ENCODE results near the gene USP4.
"Not testable (repeated sequence)": the region's sequence is repeated elsewhere in the genome, so short reads cannot be mapped to it uniquely, and the experiment has no call there.

The USP4 gene

DNA sequence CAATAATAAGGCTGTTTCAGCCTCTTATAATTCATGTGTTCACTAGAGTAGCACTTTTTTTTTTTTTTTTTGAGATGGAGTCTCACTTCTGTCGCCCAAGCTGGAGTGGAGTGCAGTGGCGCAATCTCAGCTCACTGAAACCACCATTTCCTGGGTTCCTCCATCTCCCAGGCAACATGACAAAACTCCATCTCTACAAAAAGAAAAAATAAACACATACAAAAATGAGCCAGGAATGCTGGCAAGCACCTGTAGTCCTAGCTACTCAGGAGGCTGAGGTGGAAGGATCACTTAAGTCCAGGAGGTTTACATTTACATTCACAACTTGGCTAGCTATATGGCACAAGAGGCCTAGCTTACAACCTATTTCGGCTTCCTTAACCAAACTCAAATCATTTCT is 6.8 kb downstream of the USP4 start:
- no peak for TF ChIP-seq EZH2 (IDR thresholded peaks at IDR 0.05; ENCODE audit: borderline replicate concordance, low read length)
- TF ChIP-seq, protein P1, sequence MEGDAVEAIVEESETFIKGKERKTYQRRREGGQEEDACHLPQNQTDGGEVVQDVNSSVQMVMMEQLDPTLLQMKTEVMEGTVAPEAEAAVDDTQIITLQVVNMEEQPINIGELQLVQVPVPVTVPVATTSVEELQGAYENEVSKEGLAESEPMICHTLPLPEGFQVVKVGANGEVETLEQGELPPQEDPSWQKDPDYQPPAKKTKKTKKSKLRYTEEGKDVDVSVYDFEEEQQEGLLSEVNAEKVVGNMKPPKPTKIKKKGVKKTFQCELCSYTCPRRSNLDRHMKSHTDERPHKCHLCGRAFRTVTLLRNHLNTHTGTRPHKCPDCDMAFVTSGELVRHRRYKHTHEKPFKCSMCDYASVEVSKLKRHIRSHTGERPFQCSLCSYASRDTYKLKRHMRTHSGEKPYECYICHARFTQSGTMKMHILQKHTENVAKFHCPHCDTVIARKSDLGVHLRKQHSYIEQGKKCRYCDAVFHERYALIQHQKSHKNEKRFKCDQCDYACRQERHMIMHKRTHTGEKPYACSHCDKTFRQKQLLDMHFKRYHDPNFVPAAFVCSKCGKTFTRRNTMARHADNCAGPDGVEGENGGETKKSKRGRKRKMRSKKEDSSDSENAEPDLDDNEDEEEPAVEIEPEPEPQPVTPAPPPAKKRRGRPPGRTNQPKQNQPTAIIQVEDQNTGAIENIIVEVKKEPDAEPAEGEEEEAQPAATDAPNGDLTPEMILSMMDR (IDR thresholded peaks at IDR 0.05; ENCODE audit: low read length): no peak
- no peak overlapping the region for H3K9ac ChIP-seq (ENCODE audit: low read length)
- no peaks in the 10 kb centered on the region for H3K9me3 ChIP-seq (ENCODE audit: low read length)
- H3K27ac ChIP-seq (ENCODE audit: low read depth, low read length, poor library complexity, severe bottlenecking): no peak overlapping the region
- no peak overlapping the region for H3K4me3 ChIP-seq (ENCODE audit: low read depth, low read length, poor library complexity, severe bottlenecking)
- H3K27me3 ChIP-seq (ENCODE audit: insufficient read depth, low read length): no peaks in the 10 kb centered on the region
- no peaks in the 10 kb centered on the region for H3F3A ChIP-seq (ENCODE audit: insufficient read depth, low read length)
- H2AFZ ChIP-seq (ENCODE audit: low read length): no peak overlapping the region
- H3K4me2 ChIP-seq (ENCODE audit: low read length): no peak overlapping the region
- peaks cover 11% of the 10 kb centered on the region for H3K79me2 ChIP-seq (ENCODE audit: insufficient read depth, low read length)
- no peaks in the 10 kb centered on the region for H4K20me1 ChIP-seq (ENCODE audit: insufficient read depth, low read length)
- peaks cover 79% of the 10 kb centered on the region for H3K36me3 ChIP-seq (ENCODE audit: insufficient read depth, low read length)
- peaks cover 2% of the 10 kb centered on the region for H3K4me1 ChIP-seq (ENCODE audit: insufficient read depth, low read length, severe bottlenecking)
- H3K9me2 ChIP-seq (ENCODE audit: low read depth, low read length): no peaks in the 10 kb centered on the region

DNA sequence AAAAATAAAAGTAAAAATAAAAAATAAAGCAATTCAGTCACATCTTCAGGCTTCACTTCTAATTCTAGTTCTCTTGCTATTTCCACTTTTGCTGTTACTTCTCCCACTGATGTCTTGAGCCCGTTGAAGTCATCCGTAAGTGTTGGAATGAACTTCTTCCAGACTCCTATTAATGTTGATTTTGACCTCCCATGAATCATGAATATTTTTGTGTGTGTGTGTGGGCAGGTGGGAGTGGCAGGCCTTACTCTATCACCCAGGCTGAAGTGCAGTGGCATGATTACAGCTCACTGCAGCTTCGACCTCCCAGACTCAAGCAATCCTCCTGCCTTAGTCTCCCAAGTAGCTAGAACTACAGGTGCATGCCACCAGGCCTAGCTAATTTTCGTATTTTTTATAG is 10.7 kb downstream of the USP4 start:
- TF ChIP-seq, protein P1 (IDR thresholded peaks at IDR 0.05; ENCODE audit: low read length): no peak
- TF ChIP-seq EZH2 (IDR thresholded peaks at IDR 0.05; ENCODE audit: borderline replicate concordance, low read length): no peak
- Histone ChIP-seq H3K9me3 (ENCODE audit: low read length) (no peaks in the 10 kb centered on the region), H3K27ac (ENCODE audit: low read depth, low read length, poor library complexity, severe bottlenecking) (no peak overlapping the region), H3K4me1 (ENCODE audit: insufficient read depth, low read length, severe bottlenecking) (no peaks in the 10 kb centered on the region), H3K9ac (ENCODE audit: low read length) (no peak overlapping the region), H3K36me3 (ENCODE audit: insufficient read depth, low read length) (peaks cover 87% of the 10 kb centered on the region), H3K9me2 (ENCODE audit: low read depth, low read length) (no peaks in the 10 kb centered on the region), H3K4me2 (ENCODE audit: low read length) (no peak overlapping the region), H3K4me3 (ENCODE audit: low read depth, low read length, poor library complexity, severe bottlenecking) (no peak overlapping the region), H3K27me3 (ENCODE audit: insufficient read depth, low read length) (no peaks in the 10 kb centered on the region), H3F3A (ENCODE audit: insufficient read depth, low read length) (no peaks in the 10 kb centered on the region), H4K20me1 (ENCODE audit: insufficient read depth, low read length) (no peaks in the 10 kb centered on the region), H3K79me2 (ENCODE audit: insufficient read depth, low read length) (no peaks in the 10 kb centered on the region), H2AFZ (ENCODE audit: low read length) (no peak overlapping the region)

DNA sequence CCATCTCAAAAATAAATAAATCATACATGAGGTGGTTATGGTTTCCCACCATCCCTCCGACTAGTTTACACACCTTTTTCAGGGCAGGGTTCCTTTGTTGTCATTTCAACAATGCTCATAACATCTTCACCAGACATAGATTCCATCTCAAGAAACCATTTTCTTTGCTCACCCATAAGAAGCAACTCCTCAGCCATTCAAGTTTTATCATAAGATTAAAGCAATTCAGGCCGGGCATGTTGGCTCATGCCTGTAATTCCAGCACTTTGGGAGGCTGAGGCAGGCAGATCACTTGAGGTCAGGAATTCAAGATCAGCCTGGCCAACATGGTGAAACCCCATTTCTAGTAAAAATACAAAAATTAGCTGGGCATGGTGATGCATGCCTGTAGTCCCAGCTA is 11.5 kb downstream of the USP4 start:
- not testable (repeated sequence) for H3K9me3 ChIP-seq (ENCODE audit: low read length); H3F3A ChIP-seq (ENCODE audit: insufficient read depth, low read length)
- H3K36me3 ChIP-seq (ENCODE audit: insufficient read depth, low read length): peaks cover 87% of the 10 kb centered on the region

DNA sequence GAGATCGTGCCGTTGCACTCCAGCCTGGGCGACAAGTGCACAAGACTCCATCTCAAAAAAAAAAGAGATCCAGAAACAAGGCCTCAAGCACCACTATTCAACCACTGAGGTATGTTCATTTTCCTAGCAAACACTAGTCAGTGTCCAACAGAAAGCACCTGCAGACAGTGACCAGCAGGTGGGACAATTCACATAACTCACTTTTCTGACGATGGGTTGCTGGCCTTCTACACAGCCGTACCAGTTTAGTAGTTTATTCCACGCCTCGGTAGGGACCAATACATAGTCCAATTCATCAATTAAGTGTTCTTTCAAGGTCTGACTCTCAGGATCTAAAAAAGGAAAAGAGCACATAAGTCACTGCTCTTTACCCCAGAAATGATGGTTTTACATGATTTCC is 12.4 kb downstream of the USP4 start:
- TF ChIP-seq EZH2 (IDR thresholded peaks at IDR 0.05; ENCODE audit: borderline replicate concordance, low read length): no peak
- TF ChIP-seq, protein P1 (IDR thresholded peaks at IDR 0.05; ENCODE audit: low read length): peak; percentile 25; the same call in 1 of the 2 replicates
- no peak overlapping the region for H3K4me3 ChIP-seq (ENCODE audit: low read depth, low read length, poor library complexity, severe bottlenecking)
- no peaks in the 10 kb centered on the region for H3F3A ChIP-seq (ENCODE audit: insufficient read depth, low read length)
- H3K4me1 ChIP-seq (ENCODE audit: insufficient read depth, low read length, severe bottlenecking): no peaks in the 10 kb centered on the region
- H2AFZ ChIP-seq (ENCODE audit: low read length): no peak overlapping the region
- no peaks in the 10 kb centered on the region for H4K20me1 ChIP-seq (ENCODE audit: insufficient read depth, low read length)
- no peaks in the 10 kb centered on the region for H3K9me3 ChIP-seq (ENCODE audit: low read length)
- H3K4me2 ChIP-seq (ENCODE audit: low read length): no peak overlapping the region
- H3K36me3 ChIP-seq (ENCODE audit: insufficient read depth, low read length): peaks cover 85% of the 10 kb centered on the region
- H3K27ac ChIP-seq (ENCODE audit: low read depth, low read length, poor library complexity, severe bottlenecking): no peak overlapping the region
- no peaks in the 10 kb centered on the region for H3K27me3 ChIP-seq (ENCODE audit: insufficient read depth, low read length)
- H3K9me2 ChIP-seq (ENCODE audit: low read depth, low read length): no peaks in the 10 kb centered on the region
- H3K9ac ChIP-seq (ENCODE audit: low read length): no peak overlapping the region
- H3K79me2 ChIP-seq (ENCODE audit: insufficient read depth, low read length): no peaks in the 10 kb centered on the region

More for the DNA sequence above, 11.5 kb downstream of the USP4 start:
- H3K79me2 ChIP-seq (ENCODE audit: insufficient read depth, low read length); H2AFZ ChIP-seq (ENCODE audit: low read length); H3K9ac ChIP-seq (ENCODE audit: low read length); H3K4me3 ChIP-seq (ENCODE audit: low read depth, low read length, poor library complexity, severe bottlenecking); H3K4me1 ChIP-seq (ENCODE audit: insufficient read depth, low read length, severe bottlenecking); H3K27me3 ChIP-seq (ENCODE audit: insufficient read depth, low read length); H3K27ac ChIP-seq (ENCODE audit: low read depth, low read length, poor library complexity, severe bottlenecking); H3K4me2 ChIP-seq (ENCODE audit: low read length); H3K9me2 ChIP-seq (ENCODE audit: low read depth, low read length); H4K20me1 ChIP-seq (ENCODE audit: insufficient read depth, low read length): not testable (repeated sequence)
